K562 (cell line): Measurements from ENCODE around the gene PIEZO2. TPM values are rescaled to one million over a fixed set of nuclear protein-coding genes. Genes with fewer than 3 reads are reported as not detected.

Source experiments
- ATAC-seq: fragments of 200-7000 bp; cut with Tn5 transposase; 3 replicates; pipeline ENCODE4 v1.9.1; 2020; ENCODE audit warnings: moderate library complexity
- BruUV-seq: library from RNA; stranded (reverse); fragments of 400-500 nt; replicated peaks from 2 replicates; lab custom pipeline; 2021; lab: Mats Ljungman, UMichigan
- CTCF ChIA-PET: fragments of 300-600 bp; formaldehyde crosslinking; extraction: SDS; loops from one replicate; lab custom pipeline; 2021; ENCODE audit warnings: low intra/inter-chr PET ratio; lab: Yijun Ruan, JAX
- POLR2A ChIA-PET: fragments of 300-600, 350-650 bp; sonication (Branson Sonifier 250); formaldehyde crosslinking; extraction: SDS; loops from one replicate; lab custom pipeline; 2021; ENCODE audit warnings: antibody characterized with exemption, inconsistent platforms; lab: Yijun Ruan, JAX
- DNase-seq, 4 experiments: peaks; one replicate each; pipeline versions ENCODE4 v3.0.0 to v3.0.0-alpha.2; 2011 to 2018; ENCODE audit warnings: low spot score in 3 of 4, mixed read lengths in 3 of 4; ENCODE audit errors: extremely low read depth in 1 of 4
- FAIRE-seq: peaks from 2 replicates; lab custom pipeline; 2011; peaks lifted over from hg19 to GRCh38; lab: Jason Lieb, UNC
- H2AFZ ChIP-seq: 2 replicates; pipeline ENCODE4 v1.6.0; 2011; ENCODE audit warnings: low read depth, low read length, control low read depth, inconsistent platforms
- H3K27ac ChIP-seq: fragments of 200-600 bp; 3 replicates; pipeline ENCODE4 v1.8.0; 2011; ENCODE audit warnings: low read depth, mild to moderate bottlenecking, control low read depth, inconsistent platforms, low read length, moderate library complexity, mixed read lengths; ENCODE audit errors: extremely low read depth
- H3K27me3 ChIP-seq, 2 experiments: fragments of 300-600 bp in 1 of 2; 2 replicates in 1 of 2; 3 replicates in 1 of 2; pipeline versions ENCODE4 v1.6.0 to v1.8.0; 2011; ENCODE audit warnings: inconsistent platforms in 2 of 2, low read length in 2 of 2, mild to moderate bottlenecking in 1 of 2, mixed read lengths in 1 of 2, moderate library complexity in 1 of 2; ENCODE audit not compliant: control insufficient read depth in 2 of 2, insufficient read depth in 2 of 2
- H3K36me3 ChIP-seq: fragments of 300-600 bp; 3 replicates; pipeline ENCODE4 v1.8.0; 2011; ENCODE audit warnings: mild to moderate bottlenecking, low read length, inconsistent platforms; ENCODE audit not compliant: control insufficient read depth, insufficient read depth
- H3K4me1 ChIP-seq, 2 experiments: fragments of 200-600 bp in 1 of 2; replicated peaks in 1 of 2; 2 replicates in 1 of 2; 3 replicates in 1 of 2; pipeline versions ENCODE4 v1.5.1 to v1.8.0; 2011; ENCODE audit warnings: inconsistent platforms in 2 of 2, low read length in 2 of 2, mild to moderate bottlenecking in 1 of 2, mixed read lengths in 1 of 2, moderate library complexity in 1 of 2; ENCODE audit not compliant: control insufficient read depth in 2 of 2, insufficient read depth in 2 of 2
- H3K4me2 ChIP-seq: 2 replicates; pipeline ENCODE4 v1.6.1; 2011; ENCODE audit warnings: low read length, control low read depth, inconsistent platforms, mixed read lengths; ENCODE audit not compliant: insufficient read depth
- H3K4me3 ChIP-seq: fragments of 200-600 bp; sonication (generic), shearing (Covaris generic); 2 replicates; pipeline ENCODE4 v1.5.1; 2016; ENCODE audit warnings: control low read depth, inconsistent platforms
- H3K79me2 ChIP-seq: fragments of 200-600 bp; 3 replicates; pipeline ENCODE4 v1.8.0; 2011; ENCODE audit warnings: low read length, inconsistent platforms; ENCODE audit not compliant: control insufficient read depth, insufficient read depth
- H3K9ac ChIP-seq, 2 experiments: 2 replicates each; pipeline versions ENCODE4 v1.6.0 to v1.6.1; 2011; ENCODE audit warnings: low read depth in 2 of 2, low read length in 2 of 2, control low read depth in 1 of 2, inconsistent platforms in 1 of 2, mild to moderate bottlenecking in 1 of 2, mixed read lengths in 1 of 2; ENCODE audit not compliant: insufficient read depth in 1 of 2
- H3K9me1 ChIP-seq: one replicate; pipeline ENCODE4 v1.6.0; 2011; ENCODE audit warnings: inconsistent platforms, mild to moderate bottlenecking, low read length, moderate library complexity; ENCODE audit not compliant: control insufficient read depth, insufficient read depth
- H3K9me3 ChIP-seq: replicated peaks from 2 replicates; pipeline ENCODE4 v1.5.1; 2011; ENCODE audit warnings: low read depth, low read length, inconsistent platforms; ENCODE audit not compliant: control insufficient read depth, insufficient read depth
- H4K20me1 ChIP-seq: replicated peaks from 2 replicates; pipeline ENCODE4 v1.6.1; 2011; ENCODE audit warnings: low read length, inconsistent platforms, mixed read lengths; ENCODE audit not compliant: control insufficient read depth, insufficient read depth
- ESRRA ChIP-seq: fragments of 450-650 bp; IDR thresholded peaks from 2 replicates; pipeline ENCODE4 v1.6.1; 2014; ENCODE audit warnings: low read depth, mild to moderate bottlenecking, moderate library complexity, borderline replicate concordance
- HMG20A ChIP-seq: fragments of 450-650 bp; formaldehyde crosslinking; conservative IDR thresholded peaks from 2 replicates; pipeline ENCODE4 v1.4.0; 2020; ENCODE audit warnings: mild to moderate bottlenecking, mixed read lengths
- ILF3 ChIP-seq: fragments of 450-650 bp; IDR thresholded peaks from 2 replicates; pipeline ENCODE4 v1.6.1; 2018; ENCODE audit warnings: antibody characterized with exemption, mild to moderate bottlenecking, moderate library complexity, borderline replicate concordance
- PURB ChIP-seq: sonication (generic); formaldehyde crosslinking; IDR thresholded peaks from 2 replicates; pipeline ENCODE4 v1.9.0; 2021; ENCODE audit warnings: low read depth, mild to moderate bottlenecking, missing genetic modification reagents
- TFAM ChIP-seq: fragments of 250-450 bp; sonication (Bioruptor Pico); conservative IDR thresholded peaks from 2 replicates; pipeline ENCODE4 v1.5.0; 2021; ENCODE audit warnings: mild to moderate bottlenecking, moderate library complexity
- U2AF1 ChIP-seq: fragments of 200-400 bp; formaldehyde crosslinking; optimal IDR thresholded peaks from 2 replicates; pipeline ENCODE3; 2017; ENCODE audit warnings: mild to moderate bottlenecking, low read depth, low read length, moderate library complexity
- ZNF253 ChIP-seq: fragments of 250-450 bp; sonication (Bioruptor Pico); conservative IDR thresholded peaks from 2 replicates; pipeline ENCODE4 v1.6.1; 2021; ENCODE audit warnings: mild to moderate bottlenecking
- ZNF347 ChIP-seq: fragments of 450-650 bp; formaldehyde crosslinking; IDR thresholded peaks from 2 replicates; pipeline ENCODE4 v1.4.0; 2020; ENCODE audit warnings: low read depth, mild to moderate bottlenecking, moderate library complexity
- ZNF436 ChIP-seq: fragments of 250-450, 450-650 bp; sonication (Bioruptor Pico); formaldehyde crosslinking; IDR thresholded peaks from 2 replicates; pipeline ENCODE4 v1.7.0; 2020; ENCODE audit warnings: mild to moderate bottlenecking
- ZNF699 ChIP-seq: fragments of 250-450 bp; sonication (Bioruptor Pico); IDR thresholded peaks from 2 replicates; pipeline ENCODE4 v1.8.0; 2021; ENCODE audit warnings: mild to moderate bottlenecking, moderate library complexity; ENCODE audit not compliant: insufficient replicate concordance
- WGBS: fragments of 100-300 bp; shearing (Covaris generic); methylation state at CpG from one replicate; pipeline ENCODE4 v1.1.6; 2016; ENCODE audit warnings: low coverage, mixed read lengths; ENCODE audit not compliant: insufficient coverage; ENCODE audit errors: missing lambda C conversion rate; 5-methylcytosine and 5-hydroxymethylcytosine counted together
- in situ Hi-C: fragments of 300-500 bp; cut with MboI; formaldehyde crosslinking; loops from 4 replicates; pipeline ENCODE4 v1.15.0; 2018; ENCODE audit warnings: inconsistent platforms, mixed read lengths
- intact Hi-C: fragments of 100-400 bp; cut with micrococcal nuclease; formaldehyde crosslinking; loops from 2 replicates; pipeline ENCODE4 v1.14.2; 2022
- polyA plus RNA-seq, 8 experiments: library from polyadenylated mRNA; depleted of rRNA in 4 of 8; stranded (reverse) in 5 of 8; unstranded in 3 of 8; fragments of >200 nt; fragmentation: Nextera tagmentation in 2 of 8; fragmentation: Illumina TruSeq in 1 of 8; extraction: Ambion mirVana in 2 of 8; extraction: Trizol in 1 of 8; gene quantifications; 2 replicates each; pipeline versions ENCODE4 v1.2.1 to v1.2.3, GENCODE V29; 2011 to 2014; ENCODE audit warnings: inconsistent platforms in 1 of 8, missing spikeins in 1 of 8
- total RNA-seq, 7 experiments: library from RNA; depleted of rRNA in 6 of 7; stranded (reverse); fragments of >200 nt in 6 of 7; fragmentation: Illumina TruSeq in 2 of 7; extraction: Trizol in 2 of 7; gene quantifications; 2 replicates each; pipeline versions ENCODE4 v1.2.1 to v1.2.3, GENCODE V29; 2011 to 2021; ENCODE audit warnings: low replicate concordance in 1 of 7
- TF ChIP-seq, protein P1 (sequence below): sonication (generic); formaldehyde crosslinking; IDR thresholded peaks from 2 replicates; pipeline ENCODE4 v1.8.1; 2023; ENCODE audit warnings: missing genetic modification reagents, mild to moderate bottlenecking, borderline replicate concordance
- TF ChIP-seq, protein P2 (sequence below): IDR thresholded peaks from 2 replicates; pipeline ENCODE4 v1.6.1; 2011; ENCODE audit warnings: borderline replicate concordance, low read depth, mild to moderate bottlenecking, moderate library complexity, low read length; ENCODE audit not compliant: insufficient read depth, poor library complexity, severe bottlenecking
- TF ChIP-seq, protein P3 (sequence below): fragments of 200-800 bp; sonication (Bioruptor generic); IDR thresholded peaks from 2 replicates; pipeline ENCODE4 v1.6.1; 2017; ENCODE audit warnings: missing genetic modification characterization, missing compliant biosample characterization

The PIEZO2 gene
- total and polyA plus RNA-seq, 9 of the 15 experiments (the other 6 are each of a cell fraction or from before 2014, with no cell fraction given) = 0.54 to 4.1 (median 2.0) TPM

DNA sequence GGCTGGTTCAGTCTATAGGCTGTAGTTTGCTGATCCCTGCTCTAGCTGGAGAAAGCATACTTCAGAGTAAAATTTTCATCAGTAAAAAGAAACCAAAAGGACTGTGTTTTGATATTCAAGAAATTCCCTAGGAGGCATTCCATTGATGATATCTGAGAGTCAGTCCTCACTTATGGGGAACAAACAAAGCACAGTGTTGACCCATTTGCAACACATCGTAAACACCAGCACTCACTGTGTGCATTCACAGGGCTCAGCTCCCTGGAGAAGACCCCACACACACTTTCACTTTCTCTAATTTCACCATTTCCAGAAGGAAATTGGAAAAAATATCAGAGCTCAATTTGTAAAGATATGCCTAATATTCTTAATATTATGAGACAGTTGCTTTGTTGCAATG, 147.1 kb downstream of the PIEZO2 start:
- Histone ChIP-seq H3K9me3 (no peaks in the 10 kb centered on the region), H3K27me3 (no peaks in the 10 kb centered on the region), H3K4me1 (no peaks in the 10 kb centered on the region), H2AFZ (no peak overlapping the region), H3K79me2 (no peaks in the 10 kb centered on the region), H3K27ac (no peak overlapping the region), H3K4me3 (no peak overlapping the region), H3K4me2 (no peak overlapping the region), H3K9ac (no peak overlapping the region), H3K9me1 (no peaks in the 10 kb centered on the region), H4K20me1 (no peaks in the 10 kb centered on the region), H3K36me3 (no peaks in the 10 kb centered on the region)
- no peak for DNase-seq
- POLR2A ChIA-PET = no interaction called here
- CTCF ChIA-PET = no interaction called here
- no TSS peak for BruUV-seq
- intact Hi-C loops (no loop called here), in situ Hi-C loops (no loop called here)
- 0% methylated on average over 1 of the region's 1 CpG for WGBS
- FAIRE-seq = no peak
- ATAC-seq = no peak
- TF ChIP-seq ZNF436 (CRISPR knock-in tag) = no peak
- TF ChIP-seq, protein P1, sequence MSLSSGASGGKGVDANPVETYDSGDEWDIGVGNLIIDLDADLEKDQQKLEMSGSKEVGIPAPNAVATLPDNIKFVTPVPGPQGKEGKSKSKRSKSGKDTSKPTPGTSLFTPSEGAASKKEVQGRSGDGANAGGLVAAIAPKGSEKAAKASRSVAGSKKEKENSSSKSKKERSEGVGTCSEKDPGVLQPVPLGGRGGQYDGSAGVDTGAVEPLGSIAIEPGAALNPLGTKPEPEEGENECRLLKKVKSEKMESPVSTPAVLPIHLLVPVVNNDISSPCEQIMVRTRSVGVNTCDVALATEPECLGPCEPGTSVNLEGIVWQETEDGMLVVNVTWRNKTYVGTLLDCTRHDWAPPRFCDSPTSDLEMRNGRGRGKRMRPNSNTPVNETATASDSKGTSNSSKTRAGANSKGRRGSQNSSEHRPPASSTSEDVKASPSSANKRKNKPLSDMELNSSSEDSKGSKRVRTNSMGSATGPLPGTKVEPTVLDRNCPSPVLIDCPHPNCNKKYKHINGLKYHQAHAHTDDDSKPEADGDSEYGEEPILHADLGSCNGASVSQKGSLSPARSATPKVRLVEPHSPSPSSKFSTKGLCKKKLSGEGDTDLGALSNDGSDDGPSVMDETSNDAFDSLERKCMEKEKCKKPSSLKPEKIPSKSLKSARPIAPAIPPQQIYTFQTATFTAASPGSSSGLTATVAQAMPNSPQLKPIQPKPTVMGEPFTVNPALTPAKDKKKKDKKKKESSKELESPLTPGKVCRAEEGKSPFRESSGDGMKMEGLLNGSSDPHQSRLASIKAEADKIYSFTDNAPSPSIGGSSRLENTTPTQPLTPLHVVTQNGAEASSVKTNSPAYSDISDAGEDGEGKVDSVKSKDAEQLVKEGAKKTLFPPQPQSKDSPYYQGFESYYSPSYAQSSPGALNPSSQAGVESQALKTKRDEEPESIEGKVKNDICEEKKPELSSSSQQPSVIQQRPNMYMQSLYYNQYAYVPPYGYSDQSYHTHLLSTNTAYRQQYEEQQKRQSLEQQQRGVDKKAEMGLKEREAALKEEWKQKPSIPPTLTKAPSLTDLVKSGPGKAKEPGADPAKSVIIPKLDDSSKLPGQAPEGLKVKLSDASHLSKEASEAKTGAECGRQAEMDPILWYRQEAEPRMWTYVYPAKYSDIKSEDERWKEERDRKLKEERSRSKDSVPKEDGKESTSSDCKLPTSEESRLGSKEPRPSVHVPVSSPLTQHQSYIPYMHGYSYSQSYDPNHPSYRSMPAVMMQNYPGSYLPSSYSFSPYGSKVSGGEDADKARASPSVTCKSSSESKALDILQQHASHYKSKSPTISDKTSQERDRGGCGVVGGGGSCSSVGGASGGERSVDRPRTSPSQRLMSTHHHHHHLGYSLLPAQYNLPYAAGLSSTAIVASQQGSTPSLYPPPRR (CRISPR knock-in tag) = no peak
- TF ChIP-seq ZNF699 = no peak
- no peak for TF ChIP-seq ILF3
- TF ChIP-seq PURB (CRISPR knock-in tag) = no peak
- no peak for TF ChIP-seq ZNF253 (CRISPR knock-in tag)
- no peak for TF ChIP-seq TFAM (CRISPR knock-in tag)
- TF ChIP-seq, protein P2, sequence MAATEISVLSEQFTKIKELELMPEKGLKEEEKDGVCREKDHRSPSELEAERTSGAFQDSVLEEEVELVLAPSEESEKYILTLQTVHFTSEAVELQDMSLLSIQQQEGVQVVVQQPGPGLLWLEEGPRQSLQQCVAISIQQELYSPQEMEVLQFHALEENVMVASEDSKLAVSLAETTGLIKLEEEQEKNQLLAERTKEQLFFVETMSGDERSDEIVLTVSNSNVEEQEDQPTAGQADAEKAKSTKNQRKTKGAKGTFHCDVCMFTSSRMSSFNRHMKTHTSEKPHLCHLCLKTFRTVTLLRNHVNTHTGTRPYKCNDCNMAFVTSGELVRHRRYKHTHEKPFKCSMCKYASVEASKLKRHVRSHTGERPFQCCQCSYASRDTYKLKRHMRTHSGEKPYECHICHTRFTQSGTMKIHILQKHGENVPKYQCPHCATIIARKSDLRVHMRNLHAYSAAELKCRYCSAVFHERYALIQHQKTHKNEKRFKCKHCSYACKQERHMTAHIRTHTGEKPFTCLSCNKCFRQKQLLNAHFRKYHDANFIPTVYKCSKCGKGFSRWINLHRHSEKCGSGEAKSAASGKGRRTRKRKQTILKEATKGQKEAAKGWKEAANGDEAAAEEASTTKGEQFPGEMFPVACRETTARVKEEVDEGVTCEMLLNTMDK = no peak
- TF ChIP-seq HMG20A = no peak
- TF ChIP-seq ZNF347 (CRISPR knock-in tag) = no peak
- no peak for TF ChIP-seq U2AF1
- TF ChIP-seq, protein P3, sequence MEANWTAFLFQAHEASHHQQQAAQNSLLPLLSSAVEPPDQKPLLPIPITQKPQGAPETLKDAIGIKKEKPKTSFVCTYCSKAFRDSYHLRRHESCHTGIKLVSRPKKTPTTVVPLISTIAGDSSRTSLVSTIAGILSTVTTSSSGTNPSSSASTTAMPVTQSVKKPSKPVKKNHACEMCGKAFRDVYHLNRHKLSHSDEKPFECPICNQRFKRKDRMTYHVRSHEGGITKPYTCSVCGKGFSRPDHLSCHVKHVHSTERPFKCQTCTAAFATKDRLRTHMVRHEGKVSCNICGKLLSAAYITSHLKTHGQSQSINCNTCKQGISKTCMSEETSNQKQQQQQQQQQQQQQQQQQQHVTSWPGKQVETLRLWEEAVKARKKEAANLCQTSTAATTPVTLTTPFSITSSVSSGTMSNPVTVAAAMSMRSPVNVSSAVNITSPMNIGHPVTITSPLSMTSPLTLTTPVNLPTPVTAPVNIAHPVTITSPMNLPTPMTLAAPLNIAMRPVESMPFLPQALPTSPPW (CRISPR knock-in tag) = no peak
- TF ChIP-seq ESRRA = no peak
